ENCODE results near the gene TSPAN2. TPM values are rescaled to one million over a fixed set of nuclear protein-coding genes. Genes with fewer than 3 reads are reported as not detected.

Gene TSPAN2
- total and polyA plus RNA-seq, 2 experiments from 2014 or later, result 2.8 to 4.1 TPM

- no peaks in the 10 kb centered on the region for H4K20me1 ChIP-seq (ENCODE audit: insufficient read depth, poor library complexity, severe bottlenecking)
- H3K9me2 ChIP-seq (replicated peaks; ENCODE audit: insufficient read depth), result no peaks in the 10 kb centered on the region
- no peak overlapping the region for H3K27ac ChIP-seq
- no peak overlapping the region for H2AFZ ChIP-seq
- H3K4me2 ChIP-seq, result no peak overlapping the region
- no peaks in the 10 kb centered on the region for H3K9me3 ChIP-seq (ENCODE audit: low read depth)
- H3K4me3 ChIP-seq, result no peak overlapping the region
- no peaks in the 10 kb centered on the region for H3K36me3 ChIP-seq (replicated peaks; ENCODE audit: insufficient read depth, low read depth)
- TF ChIP-seq EZH2phosphoT487 (IDR thresholded peaks at IDR 0.05; ENCODE audit: low read depth, severe bottlenecking, unreplicated experiment), result no peak
- no peak for TF ChIP-seq EZH2 (IDR thresholded peaks at IDR 0.05; ENCODE audit: borderline replicate concordance)
- TF ChIP-seq, protein P1, sequence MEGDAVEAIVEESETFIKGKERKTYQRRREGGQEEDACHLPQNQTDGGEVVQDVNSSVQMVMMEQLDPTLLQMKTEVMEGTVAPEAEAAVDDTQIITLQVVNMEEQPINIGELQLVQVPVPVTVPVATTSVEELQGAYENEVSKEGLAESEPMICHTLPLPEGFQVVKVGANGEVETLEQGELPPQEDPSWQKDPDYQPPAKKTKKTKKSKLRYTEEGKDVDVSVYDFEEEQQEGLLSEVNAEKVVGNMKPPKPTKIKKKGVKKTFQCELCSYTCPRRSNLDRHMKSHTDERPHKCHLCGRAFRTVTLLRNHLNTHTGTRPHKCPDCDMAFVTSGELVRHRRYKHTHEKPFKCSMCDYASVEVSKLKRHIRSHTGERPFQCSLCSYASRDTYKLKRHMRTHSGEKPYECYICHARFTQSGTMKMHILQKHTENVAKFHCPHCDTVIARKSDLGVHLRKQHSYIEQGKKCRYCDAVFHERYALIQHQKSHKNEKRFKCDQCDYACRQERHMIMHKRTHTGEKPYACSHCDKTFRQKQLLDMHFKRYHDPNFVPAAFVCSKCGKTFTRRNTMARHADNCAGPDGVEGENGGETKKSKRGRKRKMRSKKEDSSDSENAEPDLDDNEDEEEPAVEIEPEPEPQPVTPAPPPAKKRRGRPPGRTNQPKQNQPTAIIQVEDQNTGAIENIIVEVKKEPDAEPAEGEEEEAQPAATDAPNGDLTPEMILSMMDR (IDR thresholded peaks at IDR 0.05; ENCODE audit: poor library complexity), result no peak
- 88% methylated on average over 6 of the region's 6 CpGs for WGBS (ENCODE audit: low lambda C conversion rate, missing lambda C conversion rate)
- no peaks in the 10 kb centered on the region for H3K4me1 ChIP-seq (ENCODE audit: insufficient read depth)
- no peaks in the 10 kb centered on the region for H3K27me3 ChIP-seq
- H3K79me2 ChIP-seq, result no peaks in the 10 kb centered on the region
- no peak for DNase-seq (ENCODE audit: low spot score)
These were observed 39.9 kb upstream of the TSPAN2 start for GRCh38 chr1:115129071-115129640.

DNA sequence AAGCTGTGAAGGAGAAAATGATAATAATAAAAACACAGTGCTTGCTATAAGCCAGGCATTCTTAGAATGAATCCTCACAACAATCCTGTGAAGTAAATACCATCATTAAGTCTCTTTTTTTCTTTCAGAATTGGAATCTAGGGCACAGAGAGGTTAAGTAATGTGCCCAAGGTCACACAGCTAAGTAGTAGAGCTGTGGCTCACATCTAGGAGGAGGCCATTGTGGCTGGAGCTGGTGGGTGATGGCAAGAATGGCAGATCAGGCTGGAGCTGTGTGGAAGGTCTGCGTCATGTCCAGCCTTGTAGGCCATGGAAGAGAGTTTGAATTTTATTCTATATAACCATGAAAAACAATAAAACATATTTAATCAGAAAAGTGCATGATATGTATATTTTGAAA, 38.2 kb upstream of the TSPAN2 start:
- H3K79me2 ChIP-seq, result no peaks in the 10 kb centered on the region
- H3K4me1 ChIP-seq (ENCODE audit: insufficient read depth), result no peaks in the 10 kb centered on the region
- H2AFZ ChIP-seq, result no peak overlapping the region
- no peak for DNase-seq (ENCODE audit: low spot score)
- WGBS (ENCODE audit: low lambda C conversion rate, missing lambda C conversion rate), result 96% methylated on average over 1 of the region's 1 CpG
- H3K9me2 ChIP-seq (replicated peaks; ENCODE audit: insufficient read depth), result no peaks in the 10 kb centered on the region
- no peaks in the 10 kb centered on the region for H3K27me3 ChIP-seq
- no peak overlapping the region for H3K4me3 ChIP-seq
- H3K27ac ChIP-seq, result no peak overlapping the region
- no peaks in the 10 kb centered on the region for H3K36me3 ChIP-seq (replicated peaks; ENCODE audit: insufficient read depth, low read depth)
- TF ChIP-seq, protein P1 (IDR thresholded peaks at IDR 0.05; ENCODE audit: poor library complexity), result no peak
- no peaks in the 10 kb centered on the region for H4K20me1 ChIP-seq (ENCODE audit: insufficient read depth, poor library complexity, severe bottlenecking)
- H3K4me2 ChIP-seq, result no peak overlapping the region
- H3K9me3 ChIP-seq (ENCODE audit: low read depth), result no peaks in the 10 kb centered on the region

- no peak overlapping the region for H3K4me3 ChIP-seq
- no peaks in the 10 kb centered on the region for H3K27me3 ChIP-seq
- WGBS (ENCODE audit: low lambda C conversion rate, missing lambda C conversion rate), result 95% methylated on average over 2 of the region's 2 CpGs
- TF ChIP-seq EZH2phosphoT487 (IDR thresholded peaks at IDR 0.05; ENCODE audit: low read depth, severe bottlenecking, unreplicated experiment) (no peak), EZH2 (IDR thresholded peaks at IDR 0.05; ENCODE audit: borderline replicate concordance) (no peak)
- TF ChIP-seq, protein P1 (IDR thresholded peaks at IDR 0.05; ENCODE audit: poor library complexity), result no peak
- H3K4me2 ChIP-seq, result no peak overlapping the region
- no peak for DNase-seq (ENCODE audit: low spot score)
- H3K27ac ChIP-seq, result no peak overlapping the region
- H3K36me3 ChIP-seq (replicated peaks; ENCODE audit: insufficient read depth, low read depth), result no peaks in the 10 kb centered on the region
- H3K9me3 ChIP-seq (ENCODE audit: low read depth), result no peaks in the 10 kb centered on the region
- no peak overlapping the region for H2AFZ ChIP-seq
- no peaks in the 10 kb centered on the region for H4K20me1 ChIP-seq (ENCODE audit: insufficient read depth, poor library complexity, severe bottlenecking)
- H3K9me2 ChIP-seq (replicated peaks; ENCODE audit: insufficient read depth), result no peaks in the 10 kb centered on the region
- no peaks in the 10 kb centered on the region for H3K4me1 ChIP-seq (ENCODE audit: insufficient read depth)
- H3K79me2 ChIP-seq, result no peaks in the 10 kb centered on the region
These were observed 37.2 kb upstream of the TSPAN2 start for GRCh38 chr1:115126516-115126915.

DNA sequence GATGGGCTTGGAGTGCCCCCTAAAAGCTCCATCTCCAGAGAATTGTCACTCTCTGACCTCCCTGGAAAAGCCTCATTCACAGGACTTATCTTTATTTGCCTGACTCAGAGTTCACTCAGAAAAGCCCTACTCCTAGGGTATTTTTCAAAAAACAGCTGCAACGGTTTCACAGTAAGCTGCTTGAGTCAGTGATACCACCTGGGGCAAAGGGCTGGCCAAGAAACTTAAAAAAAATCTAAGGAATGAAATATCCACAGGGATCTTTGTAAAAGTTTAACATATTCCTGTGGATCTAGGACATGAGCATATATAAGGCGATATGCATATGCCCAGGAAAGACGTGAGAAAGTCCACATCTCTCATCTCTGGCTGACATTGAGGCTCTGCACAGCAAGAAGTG, 33.8 kb upstream of the TSPAN2 start:
- 51% methylated on average over 3 of the region's 3 CpGs for WGBS (ENCODE audit: low lambda C conversion rate, missing lambda C conversion rate)
- no peaks in the 10 kb centered on the region for H3K27me3 ChIP-seq
- no peaks in the 10 kb centered on the region for H4K20me1 ChIP-seq (ENCODE audit: insufficient read depth, poor library complexity, severe bottlenecking)
- no peaks in the 10 kb centered on the region for H3K9me2 ChIP-seq (replicated peaks; ENCODE audit: insufficient read depth)
- no peaks in the 10 kb centered on the region for H3K79me2 ChIP-seq
- no peaks in the 10 kb centered on the region for H3K4me1 ChIP-seq (ENCODE audit: insufficient read depth)
- H3K9me3 ChIP-seq (ENCODE audit: low read depth), result no peaks in the 10 kb centered on the region
- H3K36me3 ChIP-seq (replicated peaks; ENCODE audit: insufficient read depth, low read depth), result no peaks in the 10 kb centered on the region
- no peak overlapping the region for H3K27ac ChIP-seq
- H3K4me3 ChIP-seq, result no peak overlapping the region
- no peak for DNase-seq (ENCODE audit: low spot score)
- no peak overlapping the region for H2AFZ ChIP-seq
- no peak overlapping the region for H3K4me2 ChIP-seq
- TF ChIP-seq, protein P1 (IDR thresholded peaks at IDR 0.05; ENCODE audit: poor library complexity), result no peak
- TF ChIP-seq EZH2phosphoT487 (IDR thresholded peaks at IDR 0.05; ENCODE audit: low read depth, severe bottlenecking, unreplicated experiment), result no peak
- TF ChIP-seq EZH2 (IDR thresholded peaks at IDR 0.05; ENCODE audit: borderline replicate concordance), result no peak
